SK-N-SH treated with all-trans-retinoic acid at 6 μM for 48 hours (cell line): ENCODE measurements around the gene QPCTL.

Experiments
- ARNTL ChIP-seq: fragments of 450-650 bp; formaldehyde crosslinking; IDR thresholded peaks from 2 replicates; pipeline ENCODE4 v1.5.0; 2020; ENCODE audit warnings: low read depth, mild to moderate bottlenecking, moderate library complexity, borderline replicate concordance
- GLIS3 ChIP-seq: fragments of 250-450 bp; sonication (Bioruptor Pico); IDR thresholded peaks from 2 replicates; pipeline ENCODE4 v1.5.0; 2020; ENCODE audit warnings: mild to moderate bottlenecking, moderate library complexity
- ISL1 ChIP-seq: fragments of 250-450 bp; sonication (Bioruptor Pico); IDR thresholded peaks from 2 replicates; pipeline ENCODE4 v2.1.2; 2022; ENCODE audit warnings: mild to moderate bottlenecking, moderate library complexity
- TOX ChIP-seq: fragments of 250-450 bp; sonication (Bioruptor Pico); IDR thresholded peaks from 2 replicates; pipeline ENCODE4 v1.8.0; 2021; ENCODE audit warnings: mild to moderate bottlenecking, moderate library complexity, borderline replicate concordance
- ZFP3 ChIP-seq: fragments of 250-450 bp; sonication (Bioruptor Pico); IDR thresholded peaks from 2 replicates; pipeline ENCODE4 v1.5.0; 2020; ENCODE audit warnings: mild to moderate bottlenecking, moderate library complexity
- ZFP30 ChIP-seq: fragments of 450-650 bp; formaldehyde crosslinking; IDR thresholded peaks from 2 replicates; pipeline ENCODE4 v1.5.0; 2022; ENCODE audit warnings: mild to moderate bottlenecking, moderate library complexity
- ZNF70 ChIP-seq: fragments of 450-650 bp; formaldehyde crosslinking; IDR thresholded peaks from 2 replicates; pipeline ENCODE4 v1.5.0; 2020; ENCODE audit warnings: mild to moderate bottlenecking, moderate library complexity
- ZNF8 ChIP-seq: fragments of 450-650 bp; formaldehyde crosslinking; IDR thresholded peaks from 2 replicates; pipeline ENCODE4 v1.5.0; 2020; ENCODE audit warnings: mild to moderate bottlenecking, moderate library complexity
- TF ChIP-seq, protein P1 (sequence below): fragments of 250-450 bp; sonication (Bioruptor Pico); IDR thresholded peaks from 2 replicates; pipeline ENCODE4 v1.5.1; 2020; ENCODE audit warnings: low read depth, mild to moderate bottlenecking, moderate library complexity
- TF ChIP-seq, protein P2 (sequence below): fragments of 250-450 bp; sonication (Bioruptor Pico); IDR thresholded peaks from 2 replicates; pipeline ENCODE4 v1.8.0; 2020; ENCODE audit warnings: mild to moderate bottlenecking, moderate library complexity, borderline replicate concordance
- TF ChIP-seq, protein P3 (sequence below): fragments of 250-450 bp; sonication (Bioruptor Pico); IDR thresholded peaks from 2 replicates; pipeline ENCODE4 v1.5.1; 2021; ENCODE audit warnings: mild to moderate bottlenecking, moderate library complexity
- TF ChIP-seq, protein P4 (sequence below): fragments of 250-450 bp; sonication (Bioruptor Pico); IDR thresholded peaks from 2 replicates; pipeline ENCODE4 v1.5.0; 2020; ENCODE audit warnings: mild to moderate bottlenecking, moderate library complexity

DNA sequence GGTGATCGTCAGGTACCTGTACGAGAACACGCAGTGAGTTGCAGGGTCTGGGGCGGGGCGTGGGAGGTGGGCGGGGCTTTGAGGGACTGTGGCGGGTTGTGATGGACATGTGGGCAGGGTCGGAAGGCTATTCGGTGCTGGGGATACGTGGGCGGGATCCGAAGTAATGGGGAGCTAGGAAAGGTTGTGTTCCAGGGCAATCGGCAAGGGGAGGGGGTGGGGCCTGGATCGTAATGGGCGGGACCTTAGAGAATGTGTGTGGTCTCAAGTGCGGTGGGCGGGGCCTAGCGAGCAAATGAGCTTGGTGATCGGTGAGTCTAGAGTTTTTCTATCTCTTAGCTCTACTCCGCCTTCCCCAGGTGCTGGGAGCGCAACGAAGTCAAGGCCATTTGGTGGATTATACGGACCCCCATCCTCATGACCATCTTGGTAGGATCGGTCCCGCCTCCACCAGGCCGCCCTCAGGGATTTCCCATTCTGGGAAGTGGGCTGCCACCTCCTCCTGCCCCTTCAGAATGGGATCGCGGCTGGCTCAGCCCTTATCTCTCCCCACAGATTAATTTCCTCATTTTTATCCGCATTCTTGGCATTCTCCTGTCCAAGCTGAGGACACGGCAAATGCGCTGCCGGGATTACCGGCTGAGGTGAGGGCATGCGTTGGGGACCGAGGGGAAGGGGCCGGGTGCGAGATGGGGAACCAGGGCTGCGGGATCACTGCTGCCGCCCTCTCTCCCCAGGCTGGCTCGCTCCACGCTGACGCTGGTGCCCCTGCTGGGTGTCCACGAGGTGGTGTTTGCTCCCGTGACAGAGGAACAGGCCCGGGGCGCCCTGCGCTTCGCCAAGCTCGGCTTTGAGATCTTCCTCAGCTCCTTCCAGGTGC, 14.9 kb upstream of the QPCTL start:
- no peak for TF ChIP-seq ZNF8 (CRISPR knock-in tag)
- TF ChIP-seq ZFP30 (CRISPR knock-in tag), result no peak
- no peak for TF ChIP-seq TOX (CRISPR knock-in tag)
- TF ChIP-seq, protein P1, sequence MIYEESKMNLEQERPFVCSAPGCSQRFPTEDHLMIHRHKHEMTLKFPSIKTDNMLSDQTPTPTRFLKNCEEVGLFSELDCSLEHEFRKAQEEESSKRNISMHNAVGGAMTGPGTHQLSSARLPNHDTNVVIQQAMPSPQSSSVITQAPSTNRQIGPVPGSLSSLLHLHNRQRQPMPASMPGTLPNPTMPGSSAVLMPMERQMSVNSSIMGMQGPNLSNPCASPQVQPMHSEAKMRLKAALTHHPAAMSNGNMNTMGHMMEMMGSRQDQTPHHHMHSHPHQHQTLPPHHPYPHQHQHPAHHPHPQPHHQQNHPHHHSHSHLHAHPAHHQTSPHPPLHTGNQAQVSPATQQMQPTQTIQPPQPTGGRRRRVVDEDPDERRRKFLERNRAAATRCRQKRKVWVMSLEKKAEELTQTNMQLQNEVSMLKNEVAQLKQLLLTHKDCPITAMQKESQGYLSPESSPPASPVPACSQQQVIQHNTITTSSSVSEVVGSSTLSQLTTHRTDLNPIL (CRISPR knock-in tag), result no peak
- no peak for TF ChIP-seq ISL1 (CRISPR knock-in tag)
- TF ChIP-seq ZNF70 (CRISPR knock-in tag), result no peak
- TF ChIP-seq, protein P2, sequence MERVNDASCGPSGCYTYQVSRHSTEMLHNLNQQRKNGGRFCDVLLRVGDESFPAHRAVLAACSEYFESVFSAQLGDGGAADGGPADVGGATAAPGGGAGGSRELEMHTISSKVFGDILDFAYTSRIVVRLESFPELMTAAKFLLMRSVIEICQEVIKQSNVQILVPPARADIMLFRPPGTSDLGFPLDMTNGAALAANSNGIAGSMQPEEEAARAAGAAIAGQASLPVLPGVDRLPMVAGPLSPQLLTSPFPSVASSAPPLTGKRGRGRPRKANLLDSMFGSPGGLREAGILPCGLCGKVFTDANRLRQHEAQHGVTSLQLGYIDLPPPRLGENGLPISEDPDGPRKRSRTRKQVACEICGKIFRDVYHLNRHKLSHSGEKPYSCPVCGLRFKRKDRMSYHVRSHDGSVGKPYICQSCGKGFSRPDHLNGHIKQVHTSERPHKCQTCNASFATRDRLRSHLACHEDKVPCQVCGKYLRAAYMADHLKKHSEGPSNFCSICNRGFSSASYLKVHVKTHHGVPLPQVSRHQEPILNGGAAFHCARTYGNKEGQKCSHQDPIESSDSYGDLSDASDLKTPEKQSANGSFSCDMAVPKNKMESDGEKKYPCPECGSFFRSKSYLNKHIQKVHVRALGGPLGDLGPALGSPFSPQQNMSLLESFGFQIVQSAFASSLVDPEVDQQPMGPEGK, result no peak
- no peak for TF ChIP-seq ARNTL (CRISPR knock-in tag)
- TF ChIP-seq, protein P3, sequence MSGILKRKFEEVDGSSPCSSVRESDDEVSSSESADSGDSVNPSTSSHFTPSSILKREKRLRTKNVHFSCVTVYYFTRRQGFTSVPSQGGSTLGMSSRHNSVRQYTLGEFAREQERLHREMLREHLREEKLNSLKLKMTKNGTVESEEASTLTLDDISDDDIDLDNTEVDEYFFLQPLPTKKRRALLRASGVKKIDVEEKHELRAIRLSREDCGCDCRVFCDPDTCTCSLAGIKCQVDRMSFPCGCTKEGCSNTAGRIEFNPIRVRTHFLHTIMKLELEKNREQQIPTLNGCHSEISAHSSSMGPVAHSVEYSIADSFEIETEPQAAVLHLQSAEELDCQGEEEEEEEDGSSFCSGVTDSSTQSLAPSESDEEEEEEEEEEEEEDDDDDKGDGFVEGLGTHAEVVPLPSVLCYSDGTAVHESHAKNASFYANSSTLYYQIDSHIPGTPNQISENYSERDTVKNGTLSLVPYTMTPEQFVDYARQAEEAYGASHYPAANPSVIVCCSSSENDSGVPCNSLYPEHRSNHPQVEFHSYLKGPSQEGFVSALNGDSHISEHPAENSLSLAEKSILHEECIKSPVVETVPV, result no peak
- TF ChIP-seq, protein P4, sequence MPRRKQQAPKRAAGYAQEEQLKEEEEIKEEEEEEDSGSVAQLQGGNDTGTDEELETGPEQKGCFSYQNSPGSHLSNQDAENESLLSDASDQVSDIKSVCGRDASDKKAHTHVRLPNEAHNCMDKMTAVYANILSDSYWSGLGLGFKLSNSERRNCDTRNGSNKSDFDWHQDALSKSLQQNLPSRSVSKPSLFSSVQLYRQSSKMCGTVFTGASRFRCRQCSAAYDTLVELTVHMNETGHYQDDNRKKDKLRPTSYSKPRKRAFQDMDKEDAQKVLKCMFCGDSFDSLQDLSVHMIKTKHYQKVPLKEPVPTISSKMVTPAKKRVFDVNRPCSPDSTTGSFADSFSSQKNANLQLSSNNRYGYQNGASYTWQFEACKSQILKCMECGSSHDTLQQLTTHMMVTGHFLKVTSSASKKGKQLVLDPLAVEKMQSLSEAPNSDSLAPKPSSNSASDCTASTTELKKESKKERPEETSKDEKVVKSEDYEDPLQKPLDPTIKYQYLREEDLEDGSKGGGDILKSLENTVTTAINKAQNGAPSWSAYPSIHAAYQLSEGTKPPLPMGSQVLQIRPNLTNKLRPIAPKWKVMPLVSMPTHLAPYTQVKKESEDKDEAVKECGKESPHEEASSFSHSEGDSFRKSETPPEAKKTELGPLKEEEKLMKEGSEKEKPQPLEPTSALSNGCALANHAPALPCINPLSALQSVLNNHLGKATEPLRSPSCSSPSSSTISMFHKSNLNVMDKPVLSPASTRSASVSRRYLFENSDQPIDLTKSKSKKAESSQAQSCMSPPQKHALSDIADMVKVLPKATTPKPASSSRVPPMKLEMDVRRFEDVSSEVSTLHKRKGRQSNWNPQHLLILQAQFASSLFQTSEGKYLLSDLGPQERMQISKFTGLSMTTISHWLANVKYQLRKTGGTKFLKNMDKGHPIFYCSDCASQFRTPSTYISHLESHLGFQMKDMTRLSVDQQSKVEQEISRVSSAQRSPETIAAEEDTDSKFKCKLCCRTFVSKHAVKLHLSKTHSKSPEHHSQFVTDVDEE (CRISPR knock-in tag), result no peak
- TF ChIP-seq GLIS3 (CRISPR knock-in tag), result no peak
- no peak for TF ChIP-seq ZFP3
